ENCODE measurements around the gene FOXA3. TPM values are rescaled to one million over a fixed set of nuclear protein-coding genes. Genes with fewer than 3 reads are reported as not detected.

FOXA3 gene
- total and polyA plus RNA-seq, 2 experiments from 2014 or later, result 14.6 to 18.6 TPM

- no peak for TF ChIP-seq EZH2 (IDR thresholded peaks at IDR 0.05; ENCODE audit: borderline replicate concordance)
- TF ChIP-seq EZH2phosphoT487 (IDR thresholded peaks at IDR 0.05; ENCODE audit: low read depth, severe bottlenecking, unreplicated experiment), result no peak
- TF ChIP-seq CTCF (IDR thresholded peaks at IDR 0.05; ENCODE audit: poor library complexity), result no peak
Observed at GRCh38 chr19:45913874-45914830, 50.0 kb downstream of the FOXA3 start, which contains the start of gene NANOS2. TSS of gene NANOS2 (minus strand) at chr19:45914778. CDS start at chr19:45914693, 85 bp downstream.

DNA sequence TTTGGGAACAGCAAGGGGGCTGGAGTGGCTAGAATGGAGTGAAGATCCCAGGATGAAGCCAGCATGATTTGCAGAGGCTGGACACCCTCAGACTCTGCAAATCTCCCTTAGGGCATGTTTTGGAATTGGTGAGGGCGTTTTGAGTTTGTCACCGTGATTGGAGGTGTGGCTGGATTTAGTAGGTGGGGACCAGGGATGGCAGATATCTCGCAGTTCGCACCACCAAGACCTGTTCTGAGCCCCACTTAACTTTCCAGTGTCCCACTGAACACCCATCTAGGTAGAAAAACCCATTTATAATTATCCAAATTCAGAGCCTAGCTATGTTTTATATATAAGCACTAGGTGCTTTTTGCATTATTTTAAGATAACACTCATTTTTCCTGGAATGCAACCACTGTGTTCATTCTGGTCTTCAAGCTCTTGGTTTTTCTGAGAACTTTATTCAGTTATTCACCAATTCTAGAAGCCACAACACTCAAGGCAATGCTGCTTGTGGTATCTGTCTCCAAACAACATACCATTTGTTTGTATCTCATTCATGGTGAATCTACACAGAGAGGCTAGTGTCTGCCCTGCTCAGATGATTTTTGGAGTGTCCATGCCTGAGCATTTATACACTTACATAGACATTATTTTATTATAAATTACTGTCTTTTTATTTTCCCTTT is 53.4 kb downstream of the FOXA3 start:
- DNase-seq (ENCODE audit: low spot score), result no peak
- no peaks in the 10 kb centered on the region for H3K79me2 ChIP-seq
- H3K27me3 ChIP-seq, result no peaks in the 10 kb centered on the region
- no peak for TF ChIP-seq EZH2phosphoT487 (IDR thresholded peaks at IDR 0.05; ENCODE audit: low read depth, severe bottlenecking, unreplicated experiment)
- no peak for TF ChIP-seq CTCF (IDR thresholded peaks at IDR 0.05; ENCODE audit: poor library complexity)
- TF ChIP-seq EZH2 (IDR thresholded peaks at IDR 0.05; ENCODE audit: borderline replicate concordance), result no peak
- no peaks in the 10 kb centered on the region for H3K36me3 ChIP-seq (replicated peaks; ENCODE audit: insufficient read depth, low read depth)
- H4K20me1 ChIP-seq (ENCODE audit: insufficient read depth, poor library complexity, severe bottlenecking), result no peaks in the 10 kb centered on the region
- no peak overlapping the region for H3K4me3 ChIP-seq
- no peaks in the 10 kb centered on the region for H3K9me2 ChIP-seq (replicated peaks; ENCODE audit: insufficient read depth)
- WGBS (ENCODE audit: low lambda C conversion rate, missing lambda C conversion rate), result 57% methylated on average over 4 of the region's 4 CpGs
- no peak overlapping the region for H3K4me2 ChIP-seq
- H2AFZ ChIP-seq, result no peak overlapping the region
- H3K9me3 ChIP-seq (ENCODE audit: low read depth), result no peaks in the 10 kb centered on the region
- H3K27ac ChIP-seq, result no peak overlapping the region
- H3K4me1 ChIP-seq (ENCODE audit: insufficient read depth), result no peaks in the 10 kb centered on the region

More at GRCh38 chr19:45913874-45914830, 50.0 kb downstream of the FOXA3 start, which contains the start of gene NANOS2:
- Histone ChIP-seq H3K4me1 (ENCODE audit: insufficient read depth) (no peaks in the 10 kb centered on the region), H2AFZ (no peak within 1 kb of the TSS), H4K20me1 (ENCODE audit: insufficient read depth, poor library complexity, severe bottlenecking) (no peaks in the 10 kb centered on the region), H3K4me2 (no peak within 1 kb of the TSS), H3K27me3 (no peaks in the 10 kb centered on the region), H3K79me2 (no peaks in the 10 kb centered on the region), H3K4me3 (no peak within 1 kb of the TSS), H3K9me3 (ENCODE audit: low read depth) (no peaks in the 10 kb centered on the region), H3K27ac (no peak within 1 kb of the TSS), H3K9me2 (replicated peaks; ENCODE audit: insufficient read depth) (no peaks in the 10 kb centered on the region), H3K36me3 (replicated peaks; ENCODE audit: insufficient read depth, low read depth) (no peaks in the 10 kb centered on the region)
- DNase-seq (ENCODE audit: low spot score), result no peak
- 76% methylated on average over 43 of the region's 44 CpGs for WGBS (ENCODE audit: low lambda C conversion rate, missing lambda C conversion rate)

GRCh38 chr19:45918721-45919120 is 54.6 kb downstream of the FOXA3 start:
- no peaks in the 10 kb centered on the region for H4K20me1 ChIP-seq (ENCODE audit: insufficient read depth, poor library complexity, severe bottlenecking)
- TF ChIP-seq CTCF (IDR thresholded peaks at IDR 0.05; ENCODE audit: poor library complexity), result no peak
- no peak for TF ChIP-seq EZH2phosphoT487 (IDR thresholded peaks at IDR 0.05; ENCODE audit: low read depth, severe bottlenecking, unreplicated experiment)
- no peak for TF ChIP-seq EZH2 (IDR thresholded peaks at IDR 0.05; ENCODE audit: borderline replicate concordance)
- no peak overlapping the region for H3K4me3 ChIP-seq
- no peaks in the 10 kb centered on the region for H3K27me3 ChIP-seq
- no peak for DNase-seq (ENCODE audit: low spot score)
- no peaks in the 10 kb centered on the region for H3K4me1 ChIP-seq (ENCODE audit: insufficient read depth)
- no peak overlapping the region for H2AFZ ChIP-seq
- H3K36me3 ChIP-seq (replicated peaks; ENCODE audit: insufficient read depth, low read depth), result no peaks in the 10 kb centered on the region
- H3K27ac ChIP-seq, result no peak overlapping the region
- no peaks in the 10 kb centered on the region for H3K9me3 ChIP-seq (ENCODE audit: low read depth)
- 74% methylated on average over 4 of the region's 4 CpGs for WGBS (ENCODE audit: low lambda C conversion rate, missing lambda C conversion rate)
- no peaks in the 10 kb centered on the region for H3K79me2 ChIP-seq
- no peak overlapping the region for H3K4me2 ChIP-seq
- H3K9me2 ChIP-seq (replicated peaks; ENCODE audit: insufficient read depth), result no peaks in the 10 kb centered on the region
